Central memory CD8-positive, alpha-beta T cell (primary cell): Measurements from ENCODE around the gene SUPT3H.
"Not testable (repeated sequence)": the region's sequence is repeated elsewhere in the genome, so short reads cannot be mapped to it uniquely, and the experiment has no call there.

ENCODE experiments used
- ATAC-seq: fragments of 150-1000 bp; cut with Tn5 transposase; replicated peaks from 2 replicates; pipeline ENCODE4 v1.10.0; 2022; ENCODE audit warnings: mild to moderate bottlenecking, moderate FRiP score, moderate number of reproducible peaks; ENCODE audit not compliant: poor library complexity, severe bottlenecking; ENCODE audit errors: extremely low read depth
- DNase-seq, 2 donors: peaks; one replicate each; pipeline ENCODE4 v3.0.0; 2021; ENCODE audit warnings: low spot score in 2 of 2
- H3K27ac Mint-ChIP-seq: one replicate; pipeline ENCODE4 v1.8.0; 2022; ENCODE audit warnings: low read depth, mild to moderate bottlenecking, moderate library complexity, mixed read lengths
- H3K27me3 Mint-ChIP-seq: one replicate; pipeline ENCODE4 v1.8.0; 2022; ENCODE audit warnings: mixed read lengths
- H3K36me3 Mint-ChIP-seq: one replicate; pipeline ENCODE4 v1.8.0; 2022; ENCODE audit warnings: mild to moderate bottlenecking, moderate library complexity, mixed read lengths; ENCODE audit not compliant: insufficient read depth
- H3K4me1 Mint-ChIP-seq: one replicate; pipeline ENCODE4 v1.8.0; 2022; ENCODE audit warnings: mixed read lengths
- H3K4me3 Mint-ChIP-seq: one replicate; pipeline ENCODE4 v1.8.0; 2022; ENCODE audit warnings: mild to moderate bottlenecking, moderate library complexity, mixed read lengths
- H3K9me3 Mint-ChIP-seq: one replicate; pipeline ENCODE4 v1.8.0; 2022; ENCODE audit warnings: mixed read lengths

SUPT3H gene

GRCh38 chr6:45072016-45072415 lies 305.7 kb downstream of the SUPT3H start:
- H3K4me3 Mint-ChIP-seq, result no peak overlapping the region
- DNase-seq (no peak), ATAC-seq (no peak)
- H3K9me3 Mint-ChIP-seq, result no peaks in the 10 kb centered on the region
- H3K27ac Mint-ChIP-seq, result no peak overlapping the region
- H3K27me3 Mint-ChIP-seq, result no peaks in the 10 kb centered on the region
- peaks cover 4% of the 10 kb centered on the region for H3K4me1 Mint-ChIP-seq
- no peaks in the 10 kb centered on the region for H3K36me3 Mint-ChIP-seq

GRCh38 chr6:45069091-45069490 lies 308.6 kb downstream of the SUPT3H start:
- H3K27ac Mint-ChIP-seq, result no peak overlapping the region
- H3K4me3 Mint-ChIP-seq, result no peak overlapping the region
- H3K27me3 Mint-ChIP-seq, result no peaks in the 10 kb centered on the region
- ATAC-seq, result no peak
- DNase-seq, result no peak
- peaks cover 4% of the 10 kb centered on the region for H3K4me1 Mint-ChIP-seq
- H3K9me3 Mint-ChIP-seq, result no peaks in the 10 kb centered on the region
- H3K36me3 Mint-ChIP-seq, result no peaks in the 10 kb centered on the region

GRCh38 chr6:45067446-45067845 lies 310.3 kb downstream of the SUPT3H start:
- not testable (repeated sequence) for H3K4me1 Mint-ChIP-seq

GRCh38 chr6:45062659-45063058 lies 315.1 kb downstream of the SUPT3H start:
- not testable (repeated sequence) for ATAC-seq, H3K27me3 Mint-ChIP-seq, DNase-seq, H3K9me3 Mint-ChIP-seq, H3K27ac Mint-ChIP-seq, H3K4me3 Mint-ChIP-seq, H3K36me3 Mint-ChIP-seq, H3K4me1 Mint-ChIP-seq

More at GRCh38 chr6:45067446-45067845, 310.3 kb downstream of the SUPT3H start:
- H3K27me3 Mint-ChIP-seq, H3K4me3 Mint-ChIP-seq, DNase-seq, H3K9me3 Mint-ChIP-seq, ATAC-seq, H3K27ac Mint-ChIP-seq, H3K36me3 Mint-ChIP-seq: not testable (repeated sequence)

GRCh38 chr6:45057711-45058110 lies 320.0 kb downstream of the SUPT3H start:
- no peaks in the 10 kb centered on the region for H3K9me3 Mint-ChIP-seq
- DNase-seq (no peak), ATAC-seq (no peak)
- no peak overlapping the region for H3K27ac Mint-ChIP-seq
- H3K36me3 Mint-ChIP-seq, result no peaks in the 10 kb centered on the region
- H3K4me3 Mint-ChIP-seq, result no peak overlapping the region
- H3K4me1 Mint-ChIP-seq, result no peaks in the 10 kb centered on the region
- no peaks in the 10 kb centered on the region for H3K27me3 Mint-ChIP-seq

GRCh38 chr6:45054610-45055009 lies 323.1 kb downstream of the SUPT3H start:
- DNase-seq (no peak), ATAC-seq (no peak)
- H3K27ac Mint-ChIP-seq, result no peak overlapping the region
- H3K4me1 Mint-ChIP-seq, result no peaks in the 10 kb centered on the region
- H3K36me3 Mint-ChIP-seq, result no peaks in the 10 kb centered on the region
- no peaks in the 10 kb centered on the region for H3K9me3 Mint-ChIP-seq
- no peak overlapping the region for H3K4me3 Mint-ChIP-seq
- H3K27me3 Mint-ChIP-seq, result no peaks in the 10 kb centered on the region

- Mint-ChIP-seq H3K36me3 (no peaks in the 10 kb centered on the region), H3K4me1 (peaks cover 11% of the 10 kb centered on the region), H3K27ac (no peak overlapping the region), H3K9me3 (no peaks in the 10 kb centered on the region), H3K27me3 (no peaks in the 10 kb centered on the region), H3K4me3 (no peak overlapping the region)
- DNase-seq (no peak), ATAC-seq (no peak)
Observed at GRCh38 chr6:45052325-45052724, 325.4 kb downstream of the SUPT3H start.

GRCh38 chr6:45049188-45049843 lies 328.4 kb downstream of the SUPT3H start:
- Mint-ChIP-seq H3K27ac (no peak overlapping the region), H3K4me3 (no peak overlapping the region), H3K36me3 (no peaks in the 10 kb centered on the region), H3K9me3 (no peaks in the 10 kb centered on the region), H3K4me1 (peaks cover 11% of the 10 kb centered on the region), H3K27me3 (no peaks in the 10 kb centered on the region)
- no peak for DNase-seq
- ATAC-seq, result no peak

- Mint-ChIP-seq H3K27me3 (no peaks in the 10 kb centered on the region), H3K9me3 (no peaks in the 10 kb centered on the region), H3K36me3 (no peaks in the 10 kb centered on the region), H3K27ac (no peak overlapping the region), H3K4me1 (peaks cover 11% of the 10 kb centered on the region), H3K4me3 (no peak overlapping the region)
- DNase-seq (no peak), ATAC-seq (no peak)
Observed at GRCh38 chr6:45047573-45047972, 330.2 kb downstream of the SUPT3H start.

GRCh38 chr6:45045253-45045601 lies 332.5 kb downstream of the SUPT3H start:
- Mint-ChIP-seq H3K36me3 (no peaks in the 10 kb centered on the region), H3K27ac (no peak overlapping the region), H3K4me3 (no peak overlapping the region), H3K9me3 (no peaks in the 10 kb centered on the region), H3K27me3 (no peaks in the 10 kb centered on the region), H3K4me1 (peaks cover 11% of the 10 kb centered on the region)
- ATAC-seq, result no peak
- no peak for DNase-seq

- H3K27ac Mint-ChIP-seq, result no peak overlapping the region
- no peaks in the 10 kb centered on the region for H3K36me3 Mint-ChIP-seq
- H3K27me3 Mint-ChIP-seq, result no peaks in the 10 kb centered on the region
- H3K4me1 Mint-ChIP-seq, result peaks cover 11% of the 10 kb centered on the region
- H3K4me3 Mint-ChIP-seq, result no peak overlapping the region
- ATAC-seq (no peak), DNase-seq (no peak)
- no peaks in the 10 kb centered on the region for H3K9me3 Mint-ChIP-seq
Observed at GRCh38 chr6:45044510-45045252, 333.1 kb downstream of the SUPT3H start.

GRCh38 chr6:45044086-45044485 lies 333.6 kb downstream of the SUPT3H start:
- Mint-ChIP-seq H3K27me3 (no peaks in the 10 kb centered on the region), H3K4me1 (peaks cover 8% of the 10 kb centered on the region), H3K4me3 (no peak overlapping the region), H3K9me3 (no peaks in the 10 kb centered on the region), H3K27ac (no peak overlapping the region), H3K36me3 (peaks cover 2% of the 10 kb centered on the region)
- no peak for ATAC-seq
- DNase-seq, result no peak

- not testable (repeated sequence) for H3K27ac Mint-ChIP-seq, H3K27me3 Mint-ChIP-seq, H3K4me3 Mint-ChIP-seq, DNase-seq, ATAC-seq, H3K9me3 Mint-ChIP-seq, H3K4me1 Mint-ChIP-seq, H3K36me3 Mint-ChIP-seq
Observed at GRCh38 chr6:45042673-45043072, 335.1 kb downstream of the SUPT3H start.
